NCI-H2227 (cell line): ENCODE results near the gene HMBS.

Experiments used
- DNase-seq: peaks from one replicate; lab custom pipeline; 2025; ENCODE audit not compliant: unreplicated experiment; lab: John Stamatoyannopoulos, UW

Gene HMBS

DNA sequence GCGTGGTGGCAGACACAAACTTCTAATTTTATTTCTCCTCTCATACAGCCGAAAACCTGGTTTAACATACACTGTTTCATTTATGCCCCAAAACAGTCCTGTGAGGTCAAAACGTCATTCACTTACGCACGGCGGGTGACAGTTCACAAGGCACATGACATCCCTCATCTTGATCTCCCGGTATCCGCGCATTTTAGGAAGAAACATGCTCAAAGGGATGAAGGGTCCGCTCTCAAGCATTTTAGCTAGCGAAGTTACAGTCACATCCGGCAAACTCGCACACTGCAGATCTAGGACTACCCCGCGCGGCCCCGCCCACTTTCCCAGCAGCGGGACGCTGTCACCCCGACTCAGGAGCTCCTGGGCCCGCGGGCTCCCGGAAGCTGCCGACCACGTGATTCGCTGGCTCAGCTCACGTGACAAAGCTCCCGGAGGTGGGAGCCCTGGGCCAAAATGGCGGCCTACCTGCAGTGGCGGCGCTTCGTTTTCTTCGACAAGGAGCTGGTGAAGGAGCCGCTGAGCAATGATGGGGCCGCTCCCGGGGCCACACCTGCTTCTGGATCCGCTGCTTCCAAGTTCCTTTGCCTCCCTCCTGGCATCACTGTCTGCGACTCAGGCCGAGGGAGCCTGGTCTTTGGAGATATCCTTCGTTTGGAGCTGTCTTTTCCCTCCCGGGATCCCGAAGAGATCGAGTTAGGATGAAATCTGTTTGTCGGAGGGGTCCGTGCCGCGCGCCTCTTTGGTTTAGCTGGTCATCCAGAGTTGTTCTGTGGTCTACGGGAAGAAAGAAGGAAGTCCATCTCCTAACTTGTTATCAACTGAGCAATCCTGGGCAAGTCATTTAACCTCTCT lies 17.1 kb upstream of the HMBS start, which contains the start of gene VPS11:
Gene VPS11 (plus strand): TSS at position 448 of the 852 bp plus-strand sequence. CDS start 6 bp downstream, at position 454.
- DNase-seq, result peak; percentile 93

DNA sequence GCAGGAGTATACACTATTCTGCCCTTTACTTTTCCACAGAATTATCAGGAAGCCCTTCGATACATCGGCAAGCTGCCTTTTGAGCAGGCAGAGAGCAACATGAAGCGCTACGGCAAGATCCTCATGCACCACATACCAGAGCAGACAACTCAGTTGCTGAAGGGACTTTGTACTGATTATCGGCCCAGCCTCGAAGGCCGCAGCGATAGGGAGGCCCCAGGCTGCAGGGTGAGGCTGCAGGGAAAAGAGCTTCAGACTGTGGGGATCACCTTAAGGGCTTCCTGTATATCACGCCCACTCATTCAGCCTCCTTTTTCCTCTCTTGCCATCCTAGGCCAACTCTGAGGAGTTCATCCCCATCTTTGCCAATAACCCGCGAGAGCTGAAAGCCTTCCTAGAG lies 6.8 kb upstream of the HMBS start:
- no peak for DNase-seq

GRCh38 chr11:119078675-119079420 lies 5.8 kb upstream of the HMBS start:
- no peak for DNase-seq

DNA sequence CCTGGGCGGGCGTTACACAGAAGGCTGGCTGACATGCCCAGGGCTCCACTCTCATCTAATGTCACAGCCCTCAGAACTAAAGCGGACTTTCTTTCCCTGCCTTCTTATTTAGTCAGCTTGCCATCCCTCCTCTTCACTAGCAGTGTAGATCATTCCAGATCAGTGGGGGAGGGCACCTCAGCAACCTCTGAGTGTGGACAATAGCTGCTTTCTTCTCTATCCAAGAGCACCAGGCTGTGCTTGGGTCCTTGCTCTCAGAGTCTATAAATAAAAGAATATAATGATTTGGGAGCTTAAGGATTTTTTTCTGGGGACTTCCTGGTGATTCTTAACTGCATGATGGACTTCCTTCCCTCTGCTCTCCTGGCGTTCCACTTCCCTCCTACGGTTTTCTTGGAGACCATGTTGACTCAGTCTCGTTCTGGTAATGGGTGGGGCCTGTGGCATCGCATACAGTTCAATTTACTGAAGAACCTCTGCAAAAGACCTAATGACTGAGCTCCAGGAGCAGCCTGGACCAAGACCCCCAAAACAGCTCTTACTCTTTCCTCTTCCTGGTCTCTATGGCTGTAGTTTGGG lies 2.9 kb upstream of the HMBS start:
- DNase-seq, result no peak

GRCh38 chr11:119085437-119085847 lies 761 bp downstream of the HMBS start:
- no peak for DNase-seq

- no peak for DNase-seq
These were observed 2.4 kb downstream of the HMBS start for GRCh38 chr11:119087123-119087522.

- DNase-seq, result no peak
These were observed 3.1 kb downstream of the HMBS start for GRCh38 chr11:119087747-119088241.

GRCh38 chr11:119088406-119088805 lies 3.7 kb downstream of the HMBS start:
- DNase-seq, result no peak

GRCh38 chr11:119089319-119089718 lies 4.6 kb downstream of the HMBS start:
- no peak for DNase-seq

- no peak for DNase-seq
These were observed 6.5 kb downstream of the HMBS start for GRCh38 chr11:119091178-119091577.

GRCh38 chr11:119091966-119092879 lies 7.5 kb downstream of the HMBS start:
- no peak for DNase-seq

GRCh38 chr11:119092880-119093842 lies 8.5 kb downstream of the HMBS start:
- no peak for DNase-seq

DNA sequence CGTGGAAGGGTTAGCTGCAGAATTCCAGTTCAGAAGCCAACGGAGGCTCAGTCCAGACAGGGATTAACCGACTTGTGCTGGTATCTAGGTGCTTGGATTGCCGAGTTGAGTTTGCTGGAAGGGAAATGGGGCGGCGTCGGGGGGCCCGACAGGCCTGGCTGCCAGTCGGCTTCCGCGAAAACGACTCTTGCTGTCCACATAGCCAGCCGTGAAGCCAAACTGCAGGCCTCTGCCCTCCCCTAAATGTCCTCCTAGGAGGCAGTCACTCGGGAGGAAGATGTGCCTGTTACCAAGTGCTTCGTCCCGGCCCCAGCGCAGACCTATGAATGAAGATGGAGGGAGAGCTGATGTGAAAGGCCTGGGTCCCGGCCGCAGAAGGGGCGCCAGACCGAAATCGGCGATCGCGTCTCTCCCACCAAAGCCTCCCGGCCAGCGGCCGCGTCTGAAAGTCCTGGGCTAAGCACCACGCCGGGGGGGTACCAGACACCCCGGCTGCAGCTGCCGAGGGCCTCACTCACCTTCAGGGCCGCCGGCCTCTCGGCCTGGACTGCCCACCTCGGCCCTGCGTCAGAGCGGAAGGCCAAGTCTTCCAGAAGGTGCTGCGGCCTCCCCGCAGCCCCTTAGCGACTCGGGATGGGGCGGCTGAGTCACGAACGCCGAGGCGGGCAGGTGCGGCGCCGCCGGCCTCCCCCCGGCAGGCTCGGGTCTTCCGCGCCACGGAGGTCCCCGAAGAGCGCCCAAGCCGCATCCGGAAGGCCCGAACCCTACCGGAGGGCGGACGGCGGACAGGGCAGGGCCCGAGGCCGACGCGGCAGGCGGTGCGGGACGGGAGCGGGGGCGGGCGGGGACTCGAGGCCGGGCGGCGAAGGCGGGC lies 9.5 kb downstream of the HMBS start:
- DNase-seq, result peak; percentile 31

GRCh38 chr11:119094816-119095065 lies 10.1 kb downstream of the HMBS start:
- DNase-seq, result peak; percentile 66

DNA sequence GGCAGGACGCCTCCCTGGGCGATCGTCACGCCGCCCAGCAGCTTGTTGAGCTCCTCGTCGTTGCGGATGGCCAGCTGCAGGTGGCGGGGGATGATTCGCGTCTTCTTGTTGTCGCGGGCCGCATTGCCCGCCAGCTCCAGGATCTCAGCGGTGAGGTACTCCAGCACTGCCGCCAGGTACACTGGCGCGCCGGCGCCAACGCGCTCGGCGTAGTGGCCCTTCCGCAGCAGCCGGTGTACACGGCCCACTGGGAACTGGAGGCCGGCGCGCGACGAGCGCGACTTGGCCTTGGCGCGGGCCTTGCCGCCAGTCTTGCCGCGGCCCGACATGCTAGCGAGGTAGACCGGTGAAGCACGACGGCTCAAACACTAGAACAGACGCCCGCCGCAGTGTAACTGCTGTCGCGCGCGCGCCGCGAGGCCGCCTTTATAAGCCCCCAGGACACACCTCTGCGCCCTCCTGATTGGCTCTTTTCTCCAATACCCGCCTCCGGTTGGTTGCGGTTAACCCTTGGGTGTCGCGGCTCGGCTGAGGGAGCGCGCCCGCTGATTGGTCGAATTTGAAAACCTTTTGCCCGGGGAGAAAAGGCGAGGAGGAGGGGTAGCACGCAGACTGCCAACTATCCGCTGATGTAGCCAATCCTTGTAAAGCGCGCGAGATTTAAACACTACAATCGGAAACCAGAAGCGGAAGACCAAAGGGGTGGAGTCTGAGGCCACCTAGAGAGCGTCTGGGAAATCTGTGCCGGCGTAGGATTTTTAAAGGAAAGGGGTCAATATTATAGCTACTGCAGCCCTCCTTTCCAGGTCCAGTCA lies 10.6 kb downstream of the HMBS start:
- peak; percentile 98 for DNase-seq

GRCh38 chr11:119099711-119100110 lies 15.0 kb downstream of the HMBS start:
- DNase-seq, result no peak

- DNase-seq, result peak; percentile 32
These were observed 15.7 kb downstream of the HMBS start for GRCh38 chr11:119100246-119100970.
